Measurements from ENCODE around the gene METAP1D.

DNA sequence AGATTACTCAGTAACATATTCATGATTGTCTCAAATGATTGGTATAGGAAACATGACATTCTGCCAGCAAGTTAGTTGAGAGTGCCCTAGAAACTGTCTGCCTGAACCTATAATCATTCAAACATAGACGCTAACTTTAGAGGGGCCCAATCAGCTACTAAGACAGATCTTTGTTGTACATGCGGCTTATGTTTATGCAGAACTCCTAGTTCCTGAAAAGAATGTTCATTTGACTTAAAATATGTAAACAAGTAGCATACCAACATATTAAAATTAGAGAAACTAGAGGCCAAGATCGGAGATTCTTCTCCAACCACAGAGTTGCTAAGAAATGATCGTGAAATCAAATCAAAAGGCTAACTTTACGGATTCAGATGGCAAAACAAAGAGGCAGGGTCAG lies 4.2 kb upstream of the METAP1D start:
- TF ChIP-seq, protein P1, sequence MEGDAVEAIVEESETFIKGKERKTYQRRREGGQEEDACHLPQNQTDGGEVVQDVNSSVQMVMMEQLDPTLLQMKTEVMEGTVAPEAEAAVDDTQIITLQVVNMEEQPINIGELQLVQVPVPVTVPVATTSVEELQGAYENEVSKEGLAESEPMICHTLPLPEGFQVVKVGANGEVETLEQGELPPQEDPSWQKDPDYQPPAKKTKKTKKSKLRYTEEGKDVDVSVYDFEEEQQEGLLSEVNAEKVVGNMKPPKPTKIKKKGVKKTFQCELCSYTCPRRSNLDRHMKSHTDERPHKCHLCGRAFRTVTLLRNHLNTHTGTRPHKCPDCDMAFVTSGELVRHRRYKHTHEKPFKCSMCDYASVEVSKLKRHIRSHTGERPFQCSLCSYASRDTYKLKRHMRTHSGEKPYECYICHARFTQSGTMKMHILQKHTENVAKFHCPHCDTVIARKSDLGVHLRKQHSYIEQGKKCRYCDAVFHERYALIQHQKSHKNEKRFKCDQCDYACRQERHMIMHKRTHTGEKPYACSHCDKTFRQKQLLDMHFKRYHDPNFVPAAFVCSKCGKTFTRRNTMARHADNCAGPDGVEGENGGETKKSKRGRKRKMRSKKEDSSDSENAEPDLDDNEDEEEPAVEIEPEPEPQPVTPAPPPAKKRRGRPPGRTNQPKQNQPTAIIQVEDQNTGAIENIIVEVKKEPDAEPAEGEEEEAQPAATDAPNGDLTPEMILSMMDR (IDR thresholded peaks at IDR 0.05; ENCODE audit: insufficient read depth, low read length, poor library complexity, severe bottlenecking): no peak
- no peak for TF ChIP-seq EZH2phosphoT487 (conservative IDR thresholded peaks at IDR 0.05; ENCODE audit: low read length)
